DND-41 (cell line): ENCODE results near the gene HSF2BP.
"Not testable (repeated sequence)": the region's sequence is repeated elsewhere in the genome, so short reads cannot be mapped to it uniquely, and the experiment has no call there.

ENCODE experiments used
- ATAC-seq: fragments of 200-7000 bp; cut with Tn5 transposase; 3 replicates; pipeline ENCODE4 v1.9.1; 2021; ENCODE audit warnings: low read depth; ENCODE audit not compliant: insufficient read depth
- DNase-seq: peaks from one replicate; pipeline ENCODE4 v3.0.0-alpha.2; 2020
- H2AFZ ChIP-seq: 2 replicates; pipeline ENCODE4 v1.6.0; 2012; ENCODE audit warnings: low read depth, low read length
- H3K27ac ChIP-seq: 2 replicates; pipeline ENCODE4 v1.5.1; 2012; ENCODE audit warnings: low read length, inconsistent platforms
- H3K27me3 ChIP-seq: fragments of 200-600 bp; sonication (generic); 2 replicates; pipeline ENCODE4 v1.6.0; 2012; ENCODE audit warnings: low read length, mild to moderate bottlenecking, inconsistent platforms; ENCODE audit not compliant: insufficient read depth, poor library complexity
- H3K36me3 ChIP-seq: 2 replicates; pipeline ENCODE4 v1.5.1; 2012; ENCODE audit warnings: low read length, inconsistent platforms; ENCODE audit not compliant: insufficient read depth
- H3K4me1 ChIP-seq: 2 replicates; pipeline ENCODE4 v1.5.1; 2012; ENCODE audit warnings: mild to moderate bottlenecking, low read length; ENCODE audit not compliant: insufficient read depth
- H3K4me2 ChIP-seq: 2 replicates; pipeline ENCODE4 v1.6.0; 2012; ENCODE audit warnings: mild to moderate bottlenecking, moderate library complexity, low read length, inconsistent platforms; ENCODE audit not compliant: insufficient read depth
- H3K4me3 ChIP-seq, 2 experiments: fragments of 200-600 bp in 1 of 2; shearing (Covaris generic) in 1 of 2; 2 replicates each; pipeline ENCODE4 v1.5.1; 2012 to 2016; ENCODE audit warnings: inconsistent platforms in 2 of 2, low read length in 2 of 2, mild to moderate bottlenecking in 2 of 2, low read depth in 1 of 2, moderate library complexity in 1 of 2
- H3K79me2 ChIP-seq: 2 replicates; pipeline ENCODE4 v1.6.0; 2012; ENCODE audit warnings: low read length, inconsistent platforms; ENCODE audit not compliant: insufficient read depth
- H3K9ac ChIP-seq: 2 replicates; pipeline ENCODE4 v1.6.0; 2012; ENCODE audit warnings: low read depth, mild to moderate bottlenecking, inconsistent platforms, low read length, moderate library complexity
- H3K9me3 ChIP-seq: 2 replicates; pipeline ENCODE4 v1.5.1; 2012; ENCODE audit warnings: low read length, moderate library complexity, mild to moderate bottlenecking, inconsistent platforms; ENCODE audit not compliant: insufficient read depth, severe bottlenecking
- H4K20me1 ChIP-seq: 2 replicates; pipeline ENCODE4 v1.6.0; 2012; ENCODE audit warnings: low read length; ENCODE audit not compliant: insufficient read depth

HSF2BP gene

DNA sequence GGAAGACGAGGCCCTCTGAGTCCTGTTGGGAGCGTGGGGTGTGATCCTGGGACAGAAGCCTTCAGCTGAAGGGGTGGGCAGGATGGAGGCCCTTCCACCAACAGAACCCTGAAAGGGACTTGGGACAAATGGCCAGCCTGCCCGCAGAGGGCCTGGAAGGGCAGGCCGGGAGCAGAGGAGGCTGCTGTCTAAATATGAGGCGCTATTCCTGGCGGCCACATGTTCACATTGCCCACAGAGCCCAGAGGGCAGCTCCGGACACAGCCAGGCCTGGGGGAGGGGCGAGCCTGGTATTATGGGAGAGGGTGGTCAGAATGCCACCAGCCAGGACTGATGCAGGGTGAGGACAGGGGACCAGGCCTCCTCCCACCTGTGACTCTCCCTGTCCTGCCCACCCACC is 160.4 kb downstream of the HSF2BP start:
- ATAC-seq, H3K4me1 ChIP-seq, H3K27me3 ChIP-seq, H4K20me1 ChIP-seq, H3K9me3 ChIP-seq, H3K36me3 ChIP-seq, H3K27ac ChIP-seq, H3K4me3 ChIP-seq, DNase-seq, H3K4me2 ChIP-seq, H3K79me2 ChIP-seq, H3K9ac ChIP-seq, H2AFZ ChIP-seq: not testable (repeated sequence)

DNA sequence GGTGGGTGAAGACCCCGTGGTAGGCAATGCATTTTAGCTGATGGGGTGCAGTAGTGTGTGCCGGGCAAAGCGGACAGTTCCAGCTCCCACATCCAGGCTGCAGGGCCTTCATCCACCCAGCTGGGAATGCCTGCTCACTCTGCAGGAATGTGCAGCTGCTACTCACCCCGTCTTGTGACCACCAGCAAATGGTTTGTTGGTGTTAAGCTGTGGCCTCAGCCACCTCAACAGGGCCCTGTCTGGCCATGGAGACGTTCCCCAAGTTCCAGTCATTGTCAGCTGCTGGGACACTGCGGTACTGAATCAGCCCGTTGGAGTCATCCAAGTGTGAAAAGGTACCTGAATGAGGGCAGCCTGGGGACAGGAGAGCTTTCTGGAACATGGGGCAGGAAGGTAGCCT is 161.2 kb downstream of the HSF2BP start:
- DNase-seq, H3K9ac ChIP-seq: not testable (repeated sequence)

DNA sequence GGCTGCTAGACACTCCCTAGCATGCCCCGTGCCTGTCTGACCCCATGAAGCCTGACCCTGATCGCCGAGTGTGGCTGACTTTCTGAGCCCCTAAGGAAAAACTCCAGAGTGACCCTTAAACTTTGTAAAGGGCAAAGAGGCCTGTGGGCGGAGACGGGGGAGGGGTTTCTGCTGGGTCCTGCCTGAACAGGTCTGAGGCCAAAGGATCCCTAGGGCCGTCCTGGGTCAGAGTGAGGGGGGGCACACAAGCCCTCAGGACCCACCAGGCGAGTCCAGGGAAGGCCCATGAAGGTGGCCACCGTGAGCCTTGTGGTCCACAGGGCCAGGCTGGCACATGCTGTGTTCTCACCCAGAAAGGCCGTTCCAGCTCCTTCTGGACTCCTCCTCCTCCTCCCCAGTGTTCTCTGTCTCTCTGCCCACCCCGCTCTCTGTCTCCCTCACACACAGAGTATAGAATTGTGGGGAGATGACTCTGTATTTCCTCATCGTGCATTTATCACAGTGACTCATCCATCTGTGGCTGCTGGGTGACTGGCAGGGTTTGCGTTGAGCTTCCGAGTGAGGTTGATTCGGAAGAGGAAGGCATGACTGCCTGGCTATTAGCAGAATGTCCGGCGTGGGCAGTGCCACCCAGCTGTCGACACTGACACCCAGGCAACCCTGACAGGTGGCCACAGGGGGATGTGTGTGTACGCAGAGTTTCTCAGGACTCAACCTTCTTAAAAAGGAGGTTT is 164.8 kb downstream of the HSF2BP start:
- H3K9ac ChIP-seq, DNase-seq, H4K20me1 ChIP-seq, H3K27me3 ChIP-seq, H3K4me1 ChIP-seq, H3K4me3 ChIP-seq, ATAC-seq, H3K9me3 ChIP-seq, H2AFZ ChIP-seq, H3K4me2 ChIP-seq, H3K79me2 ChIP-seq, H3K27ac ChIP-seq, H3K36me3 ChIP-seq: not testable (repeated sequence)

More for the DNA sequence above, 161.2 kb downstream of the HSF2BP start:
- H4K20me1 ChIP-seq, H3K79me2 ChIP-seq, H3K4me1 ChIP-seq, ATAC-seq, H3K36me3 ChIP-seq, H3K27me3 ChIP-seq, H3K27ac ChIP-seq, H3K9me3 ChIP-seq, H3K4me3 ChIP-seq, H3K4me2 ChIP-seq, H2AFZ ChIP-seq: not testable (repeated sequence)

DNA sequence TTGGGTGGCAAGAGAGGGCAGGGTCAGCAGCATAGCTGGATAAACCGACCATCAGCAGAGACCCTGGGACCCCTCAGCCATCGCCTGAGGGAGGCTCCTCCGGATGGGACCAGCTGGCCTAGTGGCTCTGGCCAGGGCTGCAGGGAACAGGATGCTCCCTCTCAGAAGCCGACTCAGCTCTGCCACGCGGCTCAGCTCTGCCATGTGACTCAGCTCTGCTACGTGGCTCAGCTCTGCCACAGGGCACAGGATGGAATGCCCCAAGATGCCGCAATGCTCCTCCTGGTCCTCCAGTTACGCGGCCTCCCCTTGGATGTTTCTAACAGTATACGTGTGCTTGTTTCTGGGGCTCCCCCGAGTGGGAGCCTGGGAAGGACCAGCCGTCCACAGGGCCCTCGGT is 165.8 kb downstream of the HSF2BP start:
- H3K4me2 ChIP-seq, H3K9ac ChIP-seq, H3K79me2 ChIP-seq, H3K36me3 ChIP-seq, H3K27ac ChIP-seq, H2AFZ ChIP-seq, DNase-seq, H4K20me1 ChIP-seq, H3K9me3 ChIP-seq, H3K4me1 ChIP-seq, H3K27me3 ChIP-seq, ATAC-seq, H3K4me3 ChIP-seq: not testable (repeated sequence)

DNA sequence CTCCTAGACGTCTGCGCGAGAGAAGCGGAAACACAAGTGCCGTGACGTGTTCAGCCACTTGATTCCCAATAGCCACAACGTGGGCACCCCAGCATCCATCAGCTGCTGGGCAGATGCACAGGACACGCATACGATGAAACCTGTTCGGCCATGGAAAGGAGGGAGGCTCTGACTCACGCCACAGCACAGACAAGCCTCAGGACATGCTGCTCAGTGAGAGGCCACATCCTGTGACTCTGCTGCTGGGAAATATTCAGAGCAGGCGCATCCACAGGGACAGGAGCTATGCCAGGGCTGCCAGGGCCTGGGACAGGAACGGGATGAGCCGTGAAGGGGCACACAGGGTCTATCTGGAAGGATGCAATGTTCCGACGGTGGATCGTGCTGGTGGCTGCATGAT is 171.1 kb downstream of the HSF2BP start:
- H3K27me3 ChIP-seq, H3K4me1 ChIP-seq, H3K27ac ChIP-seq, ATAC-seq, H4K20me1 ChIP-seq, H3K9ac ChIP-seq, DNase-seq, H3K79me2 ChIP-seq, H3K4me3 ChIP-seq, H3K9me3 ChIP-seq, H3K4me2 ChIP-seq, H3K36me3 ChIP-seq, H2AFZ ChIP-seq: not testable (repeated sequence)

DNA sequence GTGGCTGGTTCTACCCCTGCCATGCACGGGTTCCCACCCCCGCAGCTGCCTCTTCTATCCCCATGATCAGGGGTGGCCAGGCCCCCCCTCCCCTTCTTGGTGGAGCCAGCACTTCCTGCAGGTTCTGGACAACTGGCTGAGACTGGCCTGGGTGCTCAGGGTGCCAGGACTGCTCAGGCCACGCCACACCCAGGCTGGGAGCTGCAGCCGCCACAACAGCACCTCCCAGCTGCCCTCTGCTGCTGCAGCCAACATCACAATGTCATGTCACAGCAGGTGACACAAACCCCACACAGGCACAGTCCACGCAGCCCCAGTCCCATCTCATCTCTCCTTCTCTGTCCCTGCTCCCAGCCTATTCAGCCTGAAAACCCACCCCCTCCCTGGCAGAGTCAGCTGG is 173.2 kb downstream of the HSF2BP start:
- H3K4me1 ChIP-seq, H2AFZ ChIP-seq: not testable (repeated sequence)

DNA sequence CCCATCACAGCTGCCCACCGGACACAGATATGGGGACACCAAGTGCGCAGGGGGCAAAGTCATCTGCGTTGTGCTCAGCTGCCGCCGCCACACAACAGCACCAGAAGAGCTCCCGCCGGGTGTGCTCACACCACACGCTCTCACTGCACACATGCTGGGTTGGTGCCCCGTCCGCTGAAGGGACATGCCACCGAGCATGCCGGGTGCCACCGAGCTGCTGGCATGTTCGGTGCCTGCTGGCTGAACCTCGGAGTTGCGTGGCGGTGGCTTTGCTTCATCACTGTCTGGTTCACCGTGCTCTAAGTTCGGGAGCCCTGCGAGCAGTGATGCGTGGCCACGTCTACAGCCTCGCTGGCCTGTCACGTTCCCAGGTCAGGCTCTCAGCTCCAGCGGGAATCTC is 174.3 kb downstream of the HSF2BP start:
- not testable (repeated sequence) for H3K4me1 ChIP-seq, H3K27me3 ChIP-seq, H2AFZ ChIP-seq, H4K20me1 ChIP-seq, H3K4me2 ChIP-seq, H3K4me3 ChIP-seq, ATAC-seq, DNase-seq, H3K79me2 ChIP-seq, H3K9me3 ChIP-seq, H3K36me3 ChIP-seq, H3K9ac ChIP-seq, H3K27ac ChIP-seq

More for the DNA sequence above, 173.2 kb downstream of the HSF2BP start:
- DNase-seq, H3K9ac ChIP-seq, H3K4me3 ChIP-seq, H3K36me3 ChIP-seq, H4K20me1 ChIP-seq, ATAC-seq, H3K27me3 ChIP-seq, H3K4me2 ChIP-seq, H3K9me3 ChIP-seq, H3K27ac ChIP-seq, H3K79me2 ChIP-seq: not testable (repeated sequence)

DNA sequence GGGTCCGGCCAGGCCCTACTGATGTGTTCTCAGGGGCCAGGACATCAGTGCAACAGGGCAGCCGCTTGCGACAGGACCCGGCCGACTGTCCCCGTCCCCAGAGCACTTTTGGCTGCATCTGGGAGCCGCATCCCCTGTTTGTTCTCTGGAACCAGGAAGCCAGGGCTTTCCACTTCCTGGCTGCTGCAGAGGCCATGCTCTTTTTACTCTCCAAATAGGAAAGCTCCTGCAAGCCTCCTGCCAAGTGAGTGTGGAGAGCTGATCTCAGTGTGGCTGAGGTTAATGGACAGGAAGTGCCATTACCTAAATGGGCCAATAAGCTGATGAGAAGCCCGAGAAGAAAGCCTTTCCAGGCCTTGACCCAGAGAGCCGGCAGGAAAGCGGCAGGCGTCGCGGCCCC is 180.1 kb downstream of the HSF2BP start:
- ATAC-seq = not testable (repeated sequence)

More for the DNA sequence above, 180.1 kb downstream of the HSF2BP start:
- H3K79me2 ChIP-seq, H3K27me3 ChIP-seq, H3K4me3 ChIP-seq, H4K20me1 ChIP-seq, H3K4me2 ChIP-seq, H3K9me3 ChIP-seq, H3K36me3 ChIP-seq, H3K27ac ChIP-seq, H2AFZ ChIP-seq, H3K9ac ChIP-seq, DNase-seq, H3K4me1 ChIP-seq: not testable (repeated sequence)
